Left cardiac atrium (tissue), 4 donors: ENCODE results near the gene HCN3. TPM values are rescaled to one million over a fixed set of nuclear protein-coding genes. Genes with fewer than 3 reads are reported as not detected.
"Not testable (repeated sequence)": the region's sequence is repeated elsewhere in the genome, so short reads cannot be mapped to it uniquely, and the experiment has no call there.

Experiments
- ATAC-seq, 2 donors: fragments of 200-7000 bp; cut with Tn5 transposase; one replicate each; pipeline ENCODE4 v1.9.1; 2020; ENCODE audit warnings: mild to moderate bottlenecking in 2 of 2, moderate library complexity in 2 of 2
- DNase-seq: peaks from one replicate; pipeline ENCODE4 v3.0.0-alpha.2; 2020
- intact Hi-C, 2 donors: fragments of 100-400 bp; cut with DNase I; formaldehyde crosslinking; loops; one replicate each; pipeline versions ENCODE4 v1.14.1 to v1.15.1; 2022 to 2023
- long read RNA-seq: library from polyadenylated mRNA; unstranded; transcript quantifications from one replicate; pipeline ENCODE4 v2.0.0, GENCODE V29; 2021
- total RNA-seq, 2 donors: library from RNA; stranded (reverse); fragmentation: NEBNext Ultra II Directional; extraction: Animal tissue kit (Norgen Biotek cat#: 25700); gene quantifications; one replicate each; pipeline ENCODE4 v1.2.1, GENCODE V29; 2021
- donor health status: DM: no; HTN: yes; CAD: no.
- donor health status: DM: no; HTN: yes; CAD: no; lungs with severe emphysema.
- donor health status: DM: yes; HTN: yes; CAD: no.
- donor health status: Dilated cardiomyopathy.

HCN3 gene
- total RNA-seq, result 1 to 10 TPM in 1 of 2 donors, under 1 TPM in 1; 0.76 to 1.6 TPM
- long read RNA-seq, partial matches to known transcripts, result 0 of 2 reads
- long read RNA-seq, other reads (novel, unspliced or antisense), result 2 of 2 reads

- intact Hi-C loops, result loop anchor here in 1 of 2 donors (5.0 kb wide), 1 partner anchor 45 kb away; the partner anchor contains the start of gene RUSC1
- peak; percentile 88 to 89 for ATAC-seq
Observed at GRCh38 chr1:155277070-155277901, at the start of gene HCN3. Gene HCN3 (plus strand): TSS chr1:155277463. CDS start chr1:155277591, 128 bp downstream.

GRCh38 chr1:155228096-155228427 lies 49.2 kb upstream of the HCN3 start:
- ATAC-seq, result no peak
- no peak for DNase-seq
- intact Hi-C loops, result no loop called here

More at GRCh38 chr1:155277070-155277901, at the start of gene HCN3:
- peak; percentile 99 for DNase-seq

GRCh38 chr1:155231302-155231701 lies 46.0 kb upstream of the HCN3 start:
- ATAC-seq, intact Hi-C loops: not testable (repeated sequence)

GRCh38 chr1:155232001-155232978 lies 45.0 kb upstream of the HCN3 start:
- intact Hi-C loops, result not testable (repeated sequence)
- ATAC-seq, result peak in 1 of 2 donors; percentile 18
- DNase-seq, result peak; percentile 70

More at GRCh38 chr1:155231302-155231701, 46.0 kb upstream of the HCN3 start:
- DNase-seq, result not testable (repeated sequence)

- intact Hi-C loops, ATAC-seq, DNase-seq: not testable (repeated sequence)
Observed at GRCh38 chr1:155233502-155233901, 43.8 kb upstream of the HCN3 start.

- ATAC-seq, intact Hi-C loops, DNase-seq: not testable (repeated sequence)
Observed at GRCh38 chr1:155235375-155235774, 41.9 kb upstream of the HCN3 start.

- intact Hi-C loops, result no loop called here
Observed at GRCh38 chr1:155236451-155236850, 40.8 kb upstream of the HCN3 start.

GRCh38 chr1:155241069-155241679 lies 36.1 kb upstream of the HCN3 start:
- intact Hi-C loops, result no loop called here
- peak; percentile 16 to 41 for ATAC-seq
- peak; percentile 60 for DNase-seq

More at GRCh38 chr1:155236451-155236850, 40.8 kb upstream of the HCN3 start:
- ATAC-seq, result no peak
- no peak for DNase-seq

- intact Hi-C loops, result no loop called here
- no peak for ATAC-seq
- DNase-seq, result no peak
Observed at GRCh38 chr1:155241841-155242264, 35.4 kb upstream of the HCN3 start.

GRCh38 chr1:155242805-155243358 lies 34.4 kb upstream of the HCN3 start:
- DNase-seq, result no peak
- intact Hi-C loops, result no loop called here
- ATAC-seq, result no peak

- ATAC-seq (peak; percentile 95 to 96), DNase-seq (peak; percentile 98)
- intact Hi-C loops, result loop anchor here in 1 of 2 donors (1.0 kb wide), 1 partner anchor 80 kb away; no protein-coding TSS in a partner anchor
Observed at GRCh38 chr1:155244368-155245162, 32.7 kb upstream of the HCN3 start.

- DNase-seq, result no peak
- intact Hi-C loops, result no loop called here
- ATAC-seq, result no peak
Observed at GRCh38 chr1:155245163-155245524, 32.1 kb upstream of the HCN3 start.

GRCh38 chr1:155246796-155247195 lies 30.5 kb upstream of the HCN3 start:
- ATAC-seq, DNase-seq, intact Hi-C loops: not testable (repeated sequence)

- intact Hi-C loops, result no loop called here
- DNase-seq (no peak), ATAC-seq (no peak)
Observed at GRCh38 chr1:155247667-155248553, 29.4 kb upstream of the HCN3 start.

GRCh38 chr1:155250246-155250632 lies 27.0 kb upstream of the HCN3 start:
- intact Hi-C loops, result loop anchor here (5.0 kb wide), 2 partner anchors 72 to 342 kb away; partner anchors contain the start of gene RUSC1 (in 1 of the 2)

GRCh38 chr1:155250633-155251449 lies 26.4 kb upstream of the HCN3 start:
- DNase-seq, result peak; percentile 95
- intact Hi-C loops, result loop anchor here (5.0 kb wide), 2 partner anchors 71 to 341 kb away; partner anchors contain the start of gene RUSC1 (in 1 of the 2)
- peak; percentile 80 to 87 for ATAC-seq

More at GRCh38 chr1:155250246-155250632, 27.0 kb upstream of the HCN3 start:
- ATAC-seq (no peak), DNase-seq (peak; percentile 33)
